Naive thymus-derived CD8-positive, alpha-beta T cell (primary cell): ENCODE data around the gene MARCHF10. TPM values are rescaled to one million over a fixed set of nuclear protein-coding genes. Genes with fewer than 3 reads are reported as not detected.

Experiments
- ATAC-seq, 2 donors: fragments of 150-1000 bp; cut with Tn5 transposase in 1 of 2; sonication (Bioruptor Pico), chemical (Tn5 transposase) in 1 of 2; 1 replicate in 1 of 2; 2 replicates in 1 of 2; pipeline ENCODE4 v1.10.0; 2021; ENCODE audit warnings: mild to moderate bottlenecking in 2 of 2, moderate library complexity in 2 of 2
- POLR2A ChIA-PET: fragments of 350-600 bp; sonication (Branson Sonifier 250); formaldehyde crosslinking; loops from one replicate; lab custom pipeline; 2021; ENCODE audit warnings: antibody characterized with exemption; lab: Charles Lee
- DNase-seq, 10 donors: peaks; one replicate each; pipeline versions ENCODE4 v3.0.0 to v3.0.0-alpha.2; 2020 to 2022
- H3K27ac Mint-ChIP-seq, 10 donors: one replicate each; pipeline ENCODE4 v1.8.0; 2020 to 2022; ENCODE audit warnings: mild to moderate bottlenecking in 10 of 10, mixed read lengths in 10 of 10, moderate library complexity in 4 of 10, inconsistent platforms in 1 of 10
- H3K27me3 Mint-ChIP-seq, 5 donors: one replicate each; pipeline ENCODE4 v1.8.0; 2021 to 2022; ENCODE audit warnings: mixed read lengths in 5 of 5
- H3K36me3 Mint-ChIP-seq, 3 donors: one replicate each; pipeline ENCODE4 v1.8.0; 2020 to 2022; ENCODE audit warnings: mixed read lengths in 3 of 3, mild to moderate bottlenecking in 2 of 3, inconsistent platforms in 1 of 3
- H3K4me1 Mint-ChIP-seq, 4 donors: one replicate each; pipeline ENCODE4 v1.8.0; 2021 to 2022; ENCODE audit warnings: mixed read lengths in 4 of 4
- H3K4me3 Mint-ChIP-seq, 10 donors: one replicate each; pipeline ENCODE4 v1.8.0; 2020 to 2022; ENCODE audit warnings: mild to moderate bottlenecking in 10 of 10, mixed read lengths in 10 of 10, moderate library complexity in 6 of 10, inconsistent platforms in 1 of 10
- H3K9me3 Mint-ChIP-seq, 9 donors: one replicate each; pipeline ENCODE4 v1.8.0; 2020 to 2022; ENCODE audit warnings: mixed read lengths in 9 of 9, mild to moderate bottlenecking in 3 of 9, inconsistent platforms in 1 of 9, moderate library complexity in 1 of 9
- polyA plus RNA-seq, 3 donors: library from polyadenylated mRNA; unstranded; fragments of 300-500 nt; fragmentation: Illumina TruSeq; gene quantifications; one replicate each; pipeline ENCODE4 v1.2.3, GENCODE V29; 2021
- total RNA-seq, 8 experiments: library from RNA in 2 of 8; stranded (reverse) in 2 of 8; gene quantifications; one replicate each; pipeline ENCODE4 v1.2.3 and lab custom pipeline; 2021 to 2026

MARCHF10 gene
- total and polyA plus RNA-seq, 5 experiments from 2014 or later, result 0.42 to 1.7 (median 0.69) TPM

DNA sequence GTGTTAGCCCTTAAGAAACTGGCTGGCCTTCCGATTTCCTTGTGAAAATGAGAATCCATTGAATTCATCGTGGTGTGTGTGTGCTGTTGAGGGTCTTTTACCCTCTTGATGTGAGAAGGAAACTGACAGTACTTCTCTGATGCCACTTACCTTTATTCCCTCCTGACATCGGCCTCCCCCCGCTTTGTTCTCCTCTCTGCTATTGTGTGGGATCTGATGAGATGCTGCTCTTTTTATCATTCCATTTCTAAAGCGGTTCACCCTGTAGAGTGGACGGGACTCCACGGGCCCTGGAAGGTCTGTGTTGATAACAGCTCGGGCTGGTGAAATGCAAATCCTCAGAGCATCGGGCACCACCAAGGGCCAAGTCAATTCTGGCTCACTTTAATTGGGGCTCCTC is 69.8 kb downstream of the MARCHF10 start:
- POLR2A ChIA-PET, result no interaction called here
- Mint-ChIP-seq H3K36me3 (no peaks in the 10 kb centered on the region), H3K9me3 (no peaks in the 10 kb centered on the region), H3K27me3 (no peaks in the 10 kb centered on the region), H3K4me3 (no peak overlapping the region), H3K27ac (peak overlapping the region in 1 of 10 donors; percentile 8), H3K4me1 (no peaks in the 10 kb centered on the region)
- no peak for DNase-seq
- ATAC-seq, result no peak

- Mint-ChIP-seq H3K4me3 (no peak overlapping the region), H3K9me3 (no peaks in the 10 kb centered on the region), H3K27me3 (no peaks in the 10 kb centered on the region), H3K4me1 (no peaks in the 10 kb centered on the region), H3K36me3 (no peaks in the 10 kb centered on the region), H3K27ac (no peak overlapping the region)
- DNase-seq (no peak), ATAC-seq (no peak)
- POLR2A ChIA-PET, result no interaction called here
Measured at GRCh38 chr17:62737513-62737912, 70.6 kb downstream of the MARCHF10 start.

DNA sequence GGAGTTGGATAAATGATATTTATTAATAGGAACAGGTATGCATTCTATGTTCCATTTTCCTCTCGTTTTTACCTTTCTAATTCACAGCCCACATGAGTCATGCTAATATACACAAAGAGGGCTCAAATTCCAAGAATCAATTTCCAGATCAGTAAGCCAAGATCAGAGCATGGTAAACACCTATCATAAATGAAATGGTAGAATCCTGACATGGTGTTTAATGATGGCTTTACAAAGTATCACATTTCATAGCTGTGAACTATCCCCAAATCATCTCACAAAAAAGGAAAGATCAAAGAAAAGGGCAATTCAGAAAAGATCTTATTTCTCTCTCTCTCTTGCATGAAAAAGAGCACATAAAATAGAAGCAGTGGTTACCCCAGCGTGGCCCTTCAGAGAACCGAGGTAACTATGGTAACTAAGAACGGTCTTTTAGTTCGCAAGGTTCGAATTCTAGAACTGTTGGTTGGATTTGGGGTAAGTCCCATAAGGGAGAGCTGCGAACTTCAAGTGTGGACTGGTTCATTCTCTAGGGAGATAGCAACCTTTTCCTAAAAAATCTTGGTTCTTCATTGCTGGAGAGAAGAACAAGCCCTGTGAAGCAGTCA is 73.0 kb downstream of the MARCHF10 start:
- H3K4me3 Mint-ChIP-seq, result no peak overlapping the region
- POLR2A ChIA-PET, result no interaction called here
- peak overlapping the region in 1 of 10 donors; percentile 32 for H3K27ac Mint-ChIP-seq
- no peaks in the 10 kb centered on the region for H3K4me1 Mint-ChIP-seq
- H3K36me3 Mint-ChIP-seq, result no peaks in the 10 kb centered on the region
- no peaks in the 10 kb centered on the region for H3K9me3 Mint-ChIP-seq
- DNase-seq, result no peak
- H3K27me3 Mint-ChIP-seq, result peaks cover 0 to 1% (median 0%) of the 10 kb centered on the region in 5 donors
- ATAC-seq, result no peak

GRCh38 chr17:62732125-62732524 is 76.0 kb downstream of the MARCHF10 start:
- Mint-ChIP-seq H3K27ac (no peak overlapping the region), H3K36me3 (peaks cover 0 to 2% (median 0%) of the 10 kb centered on the region in 3 donors), H3K4me1 (peaks cover 0 to 5% (median 1%) of the 10 kb centered on the region in 4 donors), H3K27me3 (peaks cover 0 to 1% (median 0%) of the 10 kb centered on the region in 5 donors), H3K9me3 (no peaks in the 10 kb centered on the region), H3K4me3 (no peak overlapping the region)
- ATAC-seq, result no peak
- no peak for DNase-seq
- POLR2A ChIA-PET, result no interaction called here

GRCh38 chr17:62727916-62728672 is 80.0 kb downstream of the MARCHF10 start:
- Mint-ChIP-seq H3K36me3 (peaks cover 0 to 2% (median 0%) of the 10 kb centered on the region in 3 donors), H3K27me3 (peaks cover 0 to 1% (median 0%) of the 10 kb centered on the region in 5 donors), H3K4me3 (no peak overlapping the region), H3K9me3 (no peaks in the 10 kb centered on the region), H3K27ac (peak overlapping the region in 2 of 10 donors; percentile 14 to 62), H3K4me1 (peaks cover 13 to 26% (median 23%) of the 10 kb centered on the region in 4 donors)
- ATAC-seq (no peak), DNase-seq (no peak)
- POLR2A ChIA-PET, result no interaction called here

- POLR2A ChIA-PET, result interaction anchor here (1.9 kb wide), 1 partner anchor 240 kb away, joined by 12 read pairs; the partner anchor contains the start of gene TANC2
- Mint-ChIP-seq H3K27ac (peak overlapping the region in 8 of 10 donors; percentile 21 to 98 (median 98)), H3K9me3 (no peaks in the 10 kb centered on the region)
Measured at GRCh38 chr17:62725791-62726249, 82.3 kb downstream of the MARCHF10 start.

DNA sequence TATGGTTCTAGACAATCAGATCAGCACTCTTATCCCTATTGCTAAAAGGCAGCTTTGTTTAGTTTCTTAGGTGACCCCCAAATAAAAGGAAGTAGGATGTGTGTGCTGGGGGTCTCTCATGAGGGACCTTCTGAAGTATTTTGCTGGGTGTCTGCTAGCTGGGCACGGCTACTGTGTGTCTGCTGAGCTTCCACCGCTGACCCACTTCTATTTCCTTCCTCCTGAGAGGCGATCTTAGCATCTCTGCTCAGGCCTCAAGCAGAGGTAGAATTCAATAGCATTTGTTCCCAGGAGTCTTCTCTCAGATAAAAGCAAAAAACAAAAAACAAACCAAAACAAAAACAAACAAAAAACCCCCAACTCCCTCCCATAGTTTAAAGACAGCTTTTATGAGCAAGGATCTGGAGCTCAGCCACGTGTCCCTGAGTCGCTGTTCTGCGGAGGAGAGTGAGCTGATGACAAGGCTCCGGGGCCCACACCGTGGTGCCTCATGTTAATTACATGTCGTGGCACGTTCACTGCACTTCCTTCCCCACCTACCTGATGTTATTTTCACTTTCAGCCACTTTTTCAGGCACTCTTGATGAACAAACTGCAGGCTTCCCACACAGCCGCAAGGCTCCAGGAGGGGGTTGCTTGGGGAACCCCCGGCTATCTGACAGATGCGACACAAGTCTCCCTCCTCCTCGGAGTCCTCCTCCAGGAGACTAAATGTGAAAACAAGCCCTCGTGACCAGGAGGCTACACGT is 83.5 kb downstream of the MARCHF10 start:
- H3K9me3 Mint-ChIP-seq, result peaks cover 0 to 4% (median 0%) of the 10 kb centered on the region in 9 donors
- H3K4me3 Mint-ChIP-seq, result peak overlapping the region; percentile 75 to 88 (median 82)
- peak; percentile 96 to 98 for ATAC-seq
- POLR2A ChIA-PET, result interaction anchor here (0.6 to 1.9 kb wide), 4 partner anchors 11 to 241 kb away, joined by 3 to 12 read pairs (median 4); partner anchors contain the start of gene TANC2
- peak overlapping the region; percentile 95 to 99 (median 98) for H3K27ac Mint-ChIP-seq
- H3K4me1 Mint-ChIP-seq, result peaks cover 13 to 36% (median 23%) of the 10 kb centered on the region in 4 donors
- DNase-seq, result peak; percentile 33 to 80 (median 58)
- no peaks in the 10 kb centered on the region for H3K27me3 Mint-ChIP-seq
- peaks cover under 1 to 6% (median 4%) of the 10 kb centered on the region in 3 donors for H3K36me3 Mint-ChIP-seq

More at GRCh38 chr17:62725791-62726249, 82.3 kb downstream of the MARCHF10 start:
- H3K4me3 Mint-ChIP-seq, result no peak overlapping the region
- peaks cover 13 to 26% (median 23%) of the 10 kb centered on the region in 4 donors for H3K4me1 Mint-ChIP-seq
- no peaks in the 10 kb centered on the region for H3K27me3 Mint-ChIP-seq
- H3K36me3 Mint-ChIP-seq, result peaks cover 0 to 2% (median 0%) of the 10 kb centered on the region in 3 donors
- no peak for ATAC-seq
- DNase-seq, result no peak

GRCh38 chr17:62723842-62724241 is 84.3 kb downstream of the MARCHF10 start:
- no peak for DNase-seq
- peak overlapping the region; percentile 95 to 99 (median 98) for H3K27ac Mint-ChIP-seq
- ATAC-seq, result no peak
- H3K36me3 Mint-ChIP-seq, result peaks cover 2 to 8% (median 5%) of the 10 kb centered on the region in 3 donors
- peak overlapping the region in 7 of 10 donors; percentile 54 to 80 (median 61) for H3K4me3 Mint-ChIP-seq
- H3K27me3 Mint-ChIP-seq, result no peaks in the 10 kb centered on the region
- peaks cover 0 to 6% (median 0%) of the 10 kb centered on the region in 9 donors for H3K9me3 Mint-ChIP-seq
- H3K4me1 Mint-ChIP-seq, result peaks cover 13 to 39% (median 23%) of the 10 kb centered on the region in 4 donors
- POLR2A ChIA-PET, result interaction anchor here (0.7 to 1.9 kb wide), 5 partner anchors 10 to 724 kb away, joined by 3 to 12 read pairs (median 4); partner anchors contain the start of gene TANC2

- Mint-ChIP-seq H3K9me3 (peaks cover 0 to 6% (median 0%) of the 10 kb centered on the region in 9 donors), H3K27ac (peak overlapping the region in 2 of 10 donors; percentile 6 to 31), H3K4me1 (peaks cover 14 to 42% (median 22%) of the 10 kb centered on the region in 4 donors), H3K36me3 (peaks cover 2 to 8% (median 3%) of the 10 kb centered on the region in 3 donors), H3K4me3 (no peak overlapping the region), H3K27me3 (no peaks in the 10 kb centered on the region)
- ATAC-seq (no peak), DNase-seq (no peak)
- POLR2A ChIA-PET, result interaction anchor here (0.7 kb wide), 1 partner anchor 69 kb away, joined by 3 read pairs; no protein-coding TSS in a partner anchor
Measured at GRCh38 chr17:62722625-62723024, 85.5 kb downstream of the MARCHF10 start.

DNA sequence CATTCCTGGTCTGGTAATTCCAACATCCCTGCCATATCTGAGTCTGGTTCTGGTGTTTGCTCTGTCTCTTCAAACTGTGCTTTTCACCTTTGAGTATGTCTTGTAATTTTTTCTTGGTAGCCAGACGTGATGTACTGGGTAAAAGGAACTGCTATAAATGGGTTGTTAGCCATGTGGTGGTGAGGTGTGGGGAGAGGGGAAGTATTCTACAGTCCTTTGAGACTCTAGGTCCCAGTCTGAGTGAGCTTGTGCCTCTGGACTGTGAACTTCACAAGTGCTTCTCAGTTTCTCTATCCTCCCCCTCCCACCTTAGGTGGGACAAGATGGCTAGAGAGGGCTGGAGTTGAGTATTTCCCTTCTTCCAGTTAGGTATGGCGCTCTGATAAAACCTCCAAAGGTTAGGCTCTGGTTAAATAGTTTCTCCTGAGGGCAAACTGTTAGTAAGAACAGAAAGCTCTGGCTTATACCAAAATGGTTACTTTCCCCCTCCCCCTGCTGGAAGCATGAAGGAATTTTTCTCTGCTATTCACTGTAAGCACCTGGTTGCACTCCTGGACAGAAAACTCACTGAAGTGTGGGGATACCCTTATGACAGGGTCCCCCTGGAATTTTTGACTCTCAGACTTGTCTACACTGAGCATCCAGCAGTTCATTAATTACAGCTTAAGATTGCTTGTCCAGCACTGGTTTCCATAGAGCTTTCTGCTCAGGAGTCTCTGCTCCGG is 87.8 kb downstream of the MARCHF10 start:
- peaks cover 2 to 8% (median 3%) of the 10 kb centered on the region in 3 donors for H3K36me3 Mint-ChIP-seq
- no peak overlapping the region for H3K4me3 Mint-ChIP-seq
- ATAC-seq, result no peak
- H3K27me3 Mint-ChIP-seq, result no peaks in the 10 kb centered on the region
- DNase-seq, result no peak
- peaks cover 0 to 6% (median 0%) of the 10 kb centered on the region in 9 donors for H3K9me3 Mint-ChIP-seq
- peaks cover 15 to 40% (median 21%) of the 10 kb centered on the region in 4 donors for H3K4me1 Mint-ChIP-seq
- POLR2A ChIA-PET, result no interaction called here
- peak overlapping the region in 1 of 10 donors; percentile 14 for H3K27ac Mint-ChIP-seq

- POLR2A ChIA-PET, result no interaction called here
- Mint-ChIP-seq H3K36me3 (peaks cover 2 to 8% (median 3%) of the 10 kb centered on the region in 3 donors), H3K9me3 (peaks cover 0 to 6% (median 0%) of the 10 kb centered on the region in 9 donors), H3K27ac (peak overlapping the region in 1 of 10 donors; percentile 14), H3K4me3 (no peak overlapping the region), H3K27me3 (no peaks in the 10 kb centered on the region), H3K4me1 (peaks cover 11 to 33% (median 14%) of the 10 kb centered on the region in 4 donors)
- no peak for DNase-seq
- ATAC-seq, result no peak
Measured at GRCh38 chr17:62719586-62719985, 88.5 kb downstream of the MARCHF10 start.
